A172 (cell line): ENCODE data around the gene AFTPH. TPM values are rescaled to one million over a fixed set of nuclear protein-coding genes. Genes with fewer than 3 reads are reported as not detected.

ENCODE experiments used
- DNase-seq: peaks from one replicate; pipeline ENCODE4 v3.0.0-alpha.2; 2015; ENCODE audit warnings: low spot score
- total RNA-seq: library from RNA; depleted of rRNA; stranded (reverse); fragments of >200 nt; shearing (Covaris generic); gene quantifications from 2 replicates; pipeline ENCODE4 v1.2.3, GENCODE V29; 2014

The AFTPH gene
- total RNA-seq, 1 experiment from 2014 or later = 30.6 TPM

- DNase-seq = no peak
Observed at GRCh38 chr2:64613276-64613675, 89.1 kb downstream of the AFTPH start.

- DNase-seq = no peak
Observed at GRCh38 chr2:64615192-64615763, 91.2 kb downstream of the AFTPH start.

- no peak for DNase-seq
Observed at GRCh38 chr2:64615844-64616536, 91.9 kb downstream of the AFTPH start.

DNA sequence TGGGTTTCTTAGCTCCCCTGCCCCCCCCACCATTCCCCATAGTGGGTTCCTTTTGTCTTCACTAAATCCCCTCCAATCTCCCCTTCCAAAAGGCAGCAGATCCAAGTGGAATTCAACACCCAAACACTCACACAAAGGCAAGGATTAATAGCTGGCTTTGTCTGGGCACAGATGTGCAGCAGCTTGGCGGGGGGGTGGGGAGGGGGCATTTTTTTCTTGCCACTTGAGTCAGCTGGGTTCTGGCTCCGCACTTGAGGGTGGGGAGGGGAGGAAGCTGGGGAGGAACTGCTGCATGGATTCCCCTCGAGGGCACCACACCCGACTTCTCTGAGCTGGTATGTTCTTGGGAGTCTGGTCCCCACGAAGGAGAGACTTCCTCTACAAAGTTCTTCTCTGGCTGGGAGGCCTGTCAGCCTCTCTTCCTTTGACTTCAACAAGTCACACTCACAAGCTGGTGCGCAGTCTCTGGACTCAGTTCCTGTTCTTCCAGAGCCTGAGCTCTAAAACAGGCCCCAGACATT lies 93.6 kb downstream of the AFTPH start:
- no peak for DNase-seq

DNA sequence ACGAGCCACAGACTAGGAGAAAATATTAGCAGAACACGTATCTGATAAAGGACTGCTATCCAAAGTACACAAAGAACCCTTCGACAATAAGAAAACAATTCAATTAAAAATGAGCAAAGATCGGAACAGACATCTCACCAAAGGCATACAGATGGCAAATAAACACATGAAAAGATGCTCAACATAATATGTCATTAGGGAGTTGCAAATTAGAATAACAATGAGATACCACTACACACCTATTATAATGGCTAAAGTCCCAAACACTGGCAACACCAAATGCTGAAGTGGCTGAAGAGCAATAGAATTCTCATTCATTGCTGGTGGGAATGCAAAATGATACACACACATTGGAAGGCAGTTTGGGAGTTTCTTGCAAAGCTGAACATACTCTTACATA lies 96.5 kb downstream of the AFTPH start:
- DNase-seq = no peak

DNA sequence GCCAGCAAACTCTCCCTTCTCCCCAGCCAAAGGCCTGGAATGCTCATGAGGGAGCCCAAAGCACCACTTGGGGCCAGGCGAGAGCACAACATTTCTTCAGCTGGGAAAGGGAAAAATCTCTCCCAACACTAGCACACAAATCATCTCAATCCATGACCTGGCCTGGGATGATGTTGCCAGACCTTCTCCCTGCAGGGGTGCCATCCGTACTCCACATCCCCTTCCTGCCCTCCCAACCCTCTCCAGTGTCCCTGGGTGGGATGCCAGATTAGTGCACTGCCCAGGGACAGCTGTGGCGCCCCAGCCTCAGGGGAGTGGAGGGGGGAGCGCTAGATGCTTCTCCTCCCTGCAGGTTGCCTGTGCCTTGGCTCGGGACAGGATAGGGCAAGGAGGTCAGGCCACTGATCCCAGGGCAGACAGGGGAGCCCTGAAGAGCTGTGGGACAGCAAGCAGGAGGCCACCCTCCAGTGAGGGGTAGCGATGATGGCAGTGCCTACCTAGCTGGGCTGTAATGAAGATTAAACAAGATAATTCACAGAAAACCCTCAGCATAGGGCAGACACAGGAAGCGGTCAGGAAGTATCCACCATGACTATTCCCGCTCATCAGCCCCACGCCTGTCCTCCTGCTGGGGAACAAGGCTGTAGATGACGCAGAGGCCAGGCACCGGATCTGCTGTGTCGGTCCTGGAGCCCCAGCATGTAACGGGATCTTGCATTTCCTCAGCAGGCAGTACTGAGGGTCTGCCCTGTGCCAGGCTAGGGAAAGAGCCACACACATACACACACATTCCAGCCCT lies 98.5 kb downstream of the AFTPH start:
- no peak for DNase-seq

DNA sequence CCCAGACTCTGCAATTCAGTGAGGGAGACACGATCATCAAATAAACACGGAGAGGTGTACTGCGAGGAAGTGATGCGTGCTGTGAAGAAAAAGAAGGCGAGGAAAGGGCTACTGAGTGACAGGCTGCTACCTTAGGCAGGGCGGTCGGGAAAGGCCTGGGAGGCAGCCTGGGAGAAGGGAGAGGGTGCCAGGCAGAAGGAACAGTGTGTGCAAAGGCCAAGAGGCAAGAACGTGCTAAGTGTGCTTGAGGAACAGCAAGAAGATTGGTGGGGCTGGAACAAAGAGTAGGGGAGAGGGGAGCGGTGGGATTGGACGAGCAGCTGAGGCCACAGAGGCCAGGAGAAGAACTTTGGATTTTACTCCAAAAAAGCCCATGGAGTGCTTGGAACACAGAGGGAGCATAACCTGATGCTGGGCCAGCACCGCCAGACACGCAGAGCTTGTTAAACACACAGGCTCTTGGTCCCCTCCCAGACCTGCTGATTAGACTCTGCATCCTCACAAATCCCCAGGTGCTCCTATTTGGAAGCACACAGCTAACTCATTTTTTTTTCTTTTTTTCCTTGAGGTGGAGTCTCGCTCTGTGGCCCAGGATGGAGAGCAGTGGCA lies 99.2 kb downstream of the AFTPH start:
- no peak for DNase-seq

DNA sequence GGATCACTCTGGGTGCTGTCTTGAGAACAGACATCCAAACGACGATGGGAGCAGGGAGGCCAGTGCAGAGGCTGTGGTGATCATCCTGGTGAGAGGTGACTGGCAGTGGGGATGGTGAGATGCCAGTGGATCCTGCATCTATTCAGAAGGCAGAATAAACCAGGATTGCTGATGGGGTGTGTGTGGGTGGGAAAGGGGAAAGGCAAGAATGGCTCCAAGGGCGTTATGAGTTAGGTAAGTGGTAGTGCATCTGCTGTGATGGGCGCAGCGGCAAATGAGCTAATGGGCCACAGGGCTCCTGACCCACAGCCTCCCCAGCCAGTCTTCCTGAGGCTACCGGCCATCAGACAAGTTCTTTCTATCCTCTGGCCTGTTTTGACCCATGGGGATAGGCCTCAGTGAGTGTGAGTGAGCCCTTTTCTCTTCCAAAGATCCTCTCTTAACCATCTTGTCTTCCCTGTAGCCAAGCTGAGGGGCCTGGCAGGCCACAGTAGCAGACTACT lies 100.0 kb downstream of the AFTPH start:
- DNase-seq = no peak

GRCh38 chr2:64624862-64625261 lies 100.7 kb downstream of the AFTPH start:
- DNase-seq = no peak

DNA sequence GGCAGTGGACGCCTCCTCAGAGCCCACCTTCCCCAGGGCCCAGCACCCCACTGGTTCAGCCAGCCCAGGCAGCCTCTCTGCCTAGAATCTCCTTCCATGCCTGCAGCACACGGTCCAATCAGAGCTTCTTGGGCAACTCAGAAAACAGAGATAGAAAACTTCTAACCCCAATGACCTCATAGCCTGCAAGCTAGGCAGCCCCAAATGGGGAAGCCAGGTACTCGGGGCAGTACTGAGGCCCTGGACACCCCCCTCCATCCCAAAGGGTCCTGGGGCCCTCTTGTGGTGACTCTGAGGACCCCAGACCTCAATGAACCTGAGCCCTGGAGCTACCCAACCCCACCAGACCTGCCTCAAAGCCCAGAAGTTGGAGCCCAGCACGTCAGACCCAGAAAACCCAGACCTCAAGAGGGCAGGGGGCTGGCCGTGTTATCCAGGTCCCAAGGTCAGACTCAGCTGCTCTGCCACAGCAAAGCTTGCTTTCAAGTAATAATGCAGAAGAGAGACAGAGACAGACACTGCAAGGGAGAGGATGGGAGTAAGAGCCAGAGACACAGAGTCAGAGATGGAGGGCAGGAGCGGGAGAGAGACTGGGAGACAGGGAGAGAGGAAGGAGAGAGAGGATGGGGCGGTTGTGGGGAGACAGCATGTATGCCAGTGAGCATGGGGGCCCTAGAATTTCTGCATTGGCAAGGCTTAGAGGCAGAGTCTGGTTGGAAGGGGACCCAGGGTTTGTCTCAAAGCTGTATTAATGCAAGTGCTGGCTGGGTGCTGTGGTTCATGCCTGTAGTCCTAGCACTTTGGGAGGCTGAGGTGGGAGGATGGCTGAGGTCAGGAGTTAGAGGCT lies 101.4 kb downstream of the AFTPH start:
- DNase-seq = no peak

- no peak for DNase-seq
Observed at GRCh38 chr2:64626146-64626809, 102.2 kb downstream of the AFTPH start.

- no peak for DNase-seq
Observed at GRCh38 chr2:64626963-64627760, 103.0 kb downstream of the AFTPH start.

DNA sequence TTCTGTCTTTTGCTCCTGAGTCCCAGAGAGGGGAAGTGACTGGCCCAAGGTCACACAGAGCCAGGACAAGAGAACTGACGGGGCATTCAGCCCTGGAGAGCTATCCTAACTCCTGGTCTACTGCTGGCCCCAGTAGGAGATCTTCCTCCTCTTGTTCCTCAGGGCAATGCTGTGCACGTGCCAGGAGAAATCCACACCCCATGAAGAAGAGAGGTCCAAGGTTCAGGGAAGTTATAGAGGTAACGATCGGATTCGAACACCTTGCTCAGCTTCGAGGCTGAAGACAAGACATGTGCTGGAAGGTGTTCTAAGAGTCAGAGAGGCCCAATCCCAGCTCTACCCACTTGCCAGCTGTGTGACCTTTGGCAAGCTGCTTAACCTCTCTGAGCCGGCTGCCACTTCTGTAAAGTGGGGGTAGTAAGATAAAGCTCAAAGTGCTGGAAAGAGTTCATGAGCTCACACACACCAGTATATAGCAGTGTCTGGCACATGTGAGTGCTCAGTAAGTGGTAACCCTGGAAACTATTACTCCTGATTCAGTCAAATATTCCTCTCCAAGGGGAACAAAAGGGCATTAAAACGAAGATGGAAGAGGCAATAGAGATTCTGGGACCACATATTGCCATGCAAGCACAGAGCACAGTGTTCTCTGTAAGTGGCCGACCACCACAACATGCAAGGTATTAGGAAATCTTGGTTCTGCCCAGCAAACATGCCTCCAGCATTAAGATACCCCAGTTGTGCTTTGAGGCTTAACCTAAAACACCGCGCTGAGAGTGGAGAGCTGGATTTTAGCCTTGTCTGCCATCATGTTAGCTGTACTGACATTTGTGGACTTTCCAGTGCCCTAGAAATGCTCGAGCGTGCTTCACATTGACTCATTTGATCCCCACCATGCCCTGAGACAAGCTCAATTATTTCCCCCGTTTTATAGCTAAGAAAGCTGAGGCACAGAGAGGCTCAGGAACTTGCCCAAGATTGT lies 104.0 kb downstream of the AFTPH start:
- no peak for DNase-seq

DNA sequence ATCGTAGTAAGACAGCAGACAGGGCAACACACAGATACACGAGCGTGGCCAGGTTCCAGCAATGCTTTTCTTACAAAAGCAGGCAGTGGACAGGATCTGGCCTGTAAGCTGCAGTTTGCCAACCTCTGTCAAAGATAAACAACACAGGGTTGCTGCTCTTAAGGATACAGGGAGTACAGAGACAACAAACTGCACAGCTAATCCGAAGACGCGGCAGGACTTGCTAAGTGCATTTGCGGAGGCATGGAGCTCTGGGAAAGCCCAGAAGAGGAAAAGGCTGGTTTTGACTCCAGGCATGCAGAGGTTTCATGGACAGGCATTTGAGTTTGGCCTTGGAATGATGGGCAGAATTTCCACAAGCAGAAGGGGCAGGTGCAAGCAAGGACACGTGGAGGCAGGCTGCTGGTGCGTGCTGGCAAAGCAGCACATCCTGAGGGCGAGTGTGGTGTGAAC lies 105.2 kb downstream of the AFTPH start:
- no peak for DNase-seq

DNA sequence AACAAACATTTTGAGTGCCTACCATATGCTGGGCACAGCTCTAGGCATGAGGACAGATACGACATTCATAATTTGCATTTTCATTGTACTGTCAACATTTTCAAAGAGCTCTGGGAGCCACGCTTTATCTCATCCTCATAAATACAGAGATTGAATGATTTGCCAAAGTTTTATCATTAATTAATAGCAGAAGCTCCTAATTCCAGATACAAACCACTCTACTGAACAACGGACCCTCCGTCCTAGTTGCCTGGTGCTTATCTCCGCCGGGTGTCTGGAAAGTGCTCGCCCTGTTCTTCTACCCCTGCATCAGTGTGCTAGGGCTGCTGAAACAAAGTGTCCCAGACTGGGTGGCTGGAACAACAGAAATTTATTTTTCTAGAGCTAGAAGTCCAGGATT lies 105.7 kb downstream of the AFTPH start:
- DNase-seq = no peak

GRCh38 chr2:64630752-64631151 lies 106.6 kb downstream of the AFTPH start:
- no peak for DNase-seq

- no peak for DNase-seq
Observed at GRCh38 chr2:64631771-64632170, 107.6 kb downstream of the AFTPH start.
